ENCODE results near the gene THOC5. TPM values are rescaled to one million over a fixed set of nuclear protein-coding genes. Genes with fewer than 3 reads are reported as not detected.
"Not testable (repeated sequence)": the region's sequence is repeated elsewhere in the genome, so short reads cannot be mapped to it uniquely, and the experiment has no call there.

THOC5 gene
- total and polyA plus RNA-seq, 8 donors = 11.8 to 21.7 (median 17.3) TPM

DNA sequence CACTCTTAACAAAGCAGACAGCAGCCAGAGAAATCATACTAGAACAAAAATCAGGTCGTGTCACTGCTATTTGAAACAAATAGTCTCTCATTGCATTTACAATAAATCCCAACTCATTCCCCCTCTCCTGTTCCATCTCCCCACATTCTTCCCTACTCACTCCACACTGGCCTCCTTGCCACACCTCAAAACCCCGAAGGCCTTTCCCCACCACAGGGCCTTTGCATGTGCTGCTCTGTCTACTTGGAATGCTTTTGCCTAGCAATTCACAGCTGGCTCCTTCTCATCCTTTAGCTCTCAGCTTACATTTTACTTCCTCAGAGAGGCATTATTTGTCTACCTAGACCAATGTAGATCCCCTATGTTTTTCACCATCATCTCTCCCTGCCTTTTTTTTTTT lies 6.3 kb upstream of the THOC5 start:
- DNase-seq (no peak), FAIRE-seq (no peak), ATAC-seq (no peak)
- H3K4me3 ChIP-seq = no peak overlapping the region
- 93 to 96% methylated on average over 2 of the region's 2 CpGs for WGBS, 2 donors
- H3K36me3 ChIP-seq = peaks cover 0 to 16% (median 5%) of the 10 kb centered on the region in 3 donors
- no peaks in the 10 kb centered on the region for H3K9me3 ChIP-seq
- TF ChIP-seq CTCF (IDR thresholded peaks at IDR 0.05) = no peak
- H3K4me1 ChIP-seq = no peaks in the 10 kb centered on the region
- H3K27ac ChIP-seq = no peak overlapping the region
- no peaks in the 10 kb centered on the region for H3K27me3 ChIP-seq
- intact Hi-C loops (cut with DNase I) = no loop called here

GRCh38 chr22:29559030-29559429 lies 5.5 kb upstream of the THOC5 start:
- no peak overlapping the region for H3K4me3 ChIP-seq
- no peak for TF ChIP-seq CTCF (IDR thresholded peaks at IDR 0.05)
- peaks cover 4 to 5% (median 5%) of the 10 kb centered on the region in 3 donors for H3K4me1 ChIP-seq
- H3K27ac ChIP-seq = no peak overlapping the region
- WGBS, 2 donors = 96 to 99% methylated on average over 6 of the region's 6 CpGs
- DNase-seq (no peak), FAIRE-seq (no peak), ATAC-seq (no peak)
- no peaks in the 10 kb centered on the region for H3K27me3 ChIP-seq
- peaks cover 0 to 16% (median 5%) of the 10 kb centered on the region in 3 donors for H3K36me3 ChIP-seq
- intact Hi-C loops (cut with DNase I) = no loop called here
- no peaks in the 10 kb centered on the region for H3K9me3 ChIP-seq

DNA sequence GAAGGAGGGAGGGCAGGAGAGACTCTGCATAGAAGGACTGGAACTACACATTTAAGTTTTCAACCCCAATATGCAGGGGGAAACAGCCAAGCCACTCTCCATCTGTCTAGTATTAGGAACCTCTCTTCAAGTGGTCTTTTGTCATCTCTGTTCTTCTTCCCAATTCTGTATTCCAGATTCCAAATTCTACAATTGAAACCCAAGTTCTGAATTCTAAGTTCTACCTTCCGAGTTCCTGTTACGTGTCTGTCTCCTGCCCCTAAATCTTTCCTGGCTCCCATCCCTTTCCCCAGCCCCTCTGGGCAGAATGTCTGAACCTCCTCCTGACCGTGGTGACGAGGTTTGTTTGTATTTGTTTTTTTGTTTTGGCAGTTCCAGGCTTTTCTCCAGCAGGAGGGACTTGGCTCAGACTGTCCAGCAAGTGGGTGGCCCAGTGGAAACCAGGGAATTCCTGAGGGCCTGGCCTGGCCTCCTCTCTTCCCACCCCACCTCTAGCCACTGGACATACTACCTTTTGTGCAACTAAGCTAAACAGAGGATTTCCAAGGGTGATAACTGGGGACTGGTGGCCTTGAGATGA lies 1.6 kb upstream of the THOC5 start:
- H3K36me3 ChIP-seq = peaks cover 0 to 11% (median 3%) of the 10 kb centered on the region in 3 donors
- no peak for TF ChIP-seq CTCF (IDR thresholded peaks at IDR 0.05)
- DNase-seq (no peak), FAIRE-seq (no peak), ATAC-seq (no peak)
- H3K27ac ChIP-seq = no peak overlapping the region
- peaks cover 5 to 7% (median 7%) of the 10 kb centered on the region in 3 donors for H3K4me1 ChIP-seq
- no peak overlapping the region for H3K4me3 ChIP-seq
- intact Hi-C loops (cut with DNase I) = no loop called here
- 53% methylated on average over 4 of the region's 4 CpGs for WGBS, 2 donors
- H3K9me3 ChIP-seq = no peaks in the 10 kb centered on the region
- H3K27me3 ChIP-seq = no peaks in the 10 kb centered on the region

- DNase-seq = peak in 1 of 6 donors; percentile 60
- H3K4me1 ChIP-seq; ATAC-seq; H3K27ac ChIP-seq; H3K4me3 ChIP-seq; H3K9me3 ChIP-seq; H3K27me3 ChIP-seq; intact Hi-C loops (cut with DNase I); FAIRE-seq: not testable (repeated sequence)
- peaks cover 2 to 13% (median 3%) of the 10 kb centered on the region in 3 donors for H3K36me3 ChIP-seq
- WGBS, 2 donors = 85 to 93% methylated on average over 12 to 33 of the region's 33 CpGs
Observed at GRCh38 chr22:29552357-29552756, 1.2 kb downstream of the THOC5 start.

DNA sequence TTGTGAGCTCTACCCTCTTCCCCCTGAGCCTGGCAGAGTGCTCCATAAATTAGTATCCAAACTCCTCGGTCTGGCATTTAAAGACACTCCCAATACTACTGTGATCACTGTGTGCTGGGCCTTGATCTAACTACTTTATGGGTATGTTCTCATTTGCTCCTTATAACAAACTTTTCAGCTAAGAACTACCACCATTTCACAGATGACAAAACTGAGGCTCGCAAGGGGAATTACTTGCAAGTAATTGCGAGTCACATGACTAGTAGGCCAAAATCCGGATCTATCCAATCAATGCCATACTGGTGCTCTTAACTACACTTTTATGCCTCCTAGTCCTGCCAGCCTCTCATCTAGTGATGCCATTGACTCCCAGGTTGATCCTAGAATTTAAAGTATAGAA lies 3.6 kb downstream of the THOC5 start:
- FAIRE-seq (no peak), DNase-seq (no peak), ATAC-seq (no peak)
- 91 to 93% methylated on average over 4 of the region's 4 CpGs for WGBS, 2 donors
- peaks cover 0 to 15% (median 2%) of the 10 kb centered on the region in 3 donors for H3K36me3 ChIP-seq
- no peaks in the 10 kb centered on the region for H3K27me3 ChIP-seq
- H3K4me3 ChIP-seq = no peak overlapping the region
- no peaks in the 10 kb centered on the region for H3K9me3 ChIP-seq
- peaks cover 5 to 7% (median 7%) of the 10 kb centered on the region in 3 donors for H3K4me1 ChIP-seq
- H3K27ac ChIP-seq = no peak overlapping the region
- intact Hi-C loops (cut with DNase I) = no loop called here
- no peak for TF ChIP-seq CTCF (IDR thresholded peaks at IDR 0.05)

- H3K4me3 ChIP-seq; FAIRE-seq; H3K9me3 ChIP-seq; intact Hi-C loops (cut with DNase I); DNase-seq; ATAC-seq; H3K27me3 ChIP-seq; H3K4me1 ChIP-seq; H3K27ac ChIP-seq: not testable (repeated sequence)
- 85 to 88% methylated on average over 8 of the region's 8 CpGs for WGBS, 2 donors
- peaks cover 2 to 33% (median 8%) of the 10 kb centered on the region in 3 donors for H3K36me3 ChIP-seq
Observed at GRCh38 chr22:29545045-29545444, 8.5 kb downstream of the THOC5 start.
